ENCODE data around the gene CTSC.

The CTSC gene

GRCh38 chr11:88353835-88354496 lies 16.4 kb upstream of the CTSC start:
- TF ChIP-seq, protein P1, sequence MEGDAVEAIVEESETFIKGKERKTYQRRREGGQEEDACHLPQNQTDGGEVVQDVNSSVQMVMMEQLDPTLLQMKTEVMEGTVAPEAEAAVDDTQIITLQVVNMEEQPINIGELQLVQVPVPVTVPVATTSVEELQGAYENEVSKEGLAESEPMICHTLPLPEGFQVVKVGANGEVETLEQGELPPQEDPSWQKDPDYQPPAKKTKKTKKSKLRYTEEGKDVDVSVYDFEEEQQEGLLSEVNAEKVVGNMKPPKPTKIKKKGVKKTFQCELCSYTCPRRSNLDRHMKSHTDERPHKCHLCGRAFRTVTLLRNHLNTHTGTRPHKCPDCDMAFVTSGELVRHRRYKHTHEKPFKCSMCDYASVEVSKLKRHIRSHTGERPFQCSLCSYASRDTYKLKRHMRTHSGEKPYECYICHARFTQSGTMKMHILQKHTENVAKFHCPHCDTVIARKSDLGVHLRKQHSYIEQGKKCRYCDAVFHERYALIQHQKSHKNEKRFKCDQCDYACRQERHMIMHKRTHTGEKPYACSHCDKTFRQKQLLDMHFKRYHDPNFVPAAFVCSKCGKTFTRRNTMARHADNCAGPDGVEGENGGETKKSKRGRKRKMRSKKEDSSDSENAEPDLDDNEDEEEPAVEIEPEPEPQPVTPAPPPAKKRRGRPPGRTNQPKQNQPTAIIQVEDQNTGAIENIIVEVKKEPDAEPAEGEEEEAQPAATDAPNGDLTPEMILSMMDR (IDR thresholded peaks at IDR 0.05): no peak
- no peak for DNase-seq (ENCODE audit: low spot score)
- no peak overlapping the region for H3K27ac ChIP-seq
- no peak overlapping the region for H3K4me3 ChIP-seq

- TF ChIP-seq, protein P1 (IDR thresholded peaks at IDR 0.05): no peak
- Histone ChIP-seq H3K27ac (no peak overlapping the region), H3K4me3 (no peak overlapping the region)
- no peak for DNase-seq (ENCODE audit: low spot score)
These were observed 15.8 kb upstream of the CTSC start for GRCh38 chr11:88353386-88353785.

GRCh38 chr11:88352139-88352538 lies 14.6 kb upstream of the CTSC start:
- Histone ChIP-seq H3K4me3 (no peak overlapping the region), H3K27ac (no peak overlapping the region)
- DNase-seq (ENCODE audit: low spot score): no peak
- TF ChIP-seq, protein P1 (IDR thresholded peaks at IDR 0.05): no peak

- H3K27ac ChIP-seq: no peak overlapping the region
- TF ChIP-seq, protein P1 (IDR thresholded peaks at IDR 0.05): no peak
- DNase-seq (ENCODE audit: low spot score): no peak
- no peak overlapping the region for H3K4me3 ChIP-seq
These were observed 11.3 kb upstream of the CTSC start for GRCh38 chr11:88348870-88349269.

- no peak overlapping the region for H3K4me3 ChIP-seq
- TF ChIP-seq, protein P1 (IDR thresholded peaks at IDR 0.05): no peak
- no peak for DNase-seq (ENCODE audit: low spot score)
- H3K27ac ChIP-seq: no peak overlapping the region
These were observed 8.4 kb upstream of the CTSC start for GRCh38 chr11:88345949-88346348.

DNA sequence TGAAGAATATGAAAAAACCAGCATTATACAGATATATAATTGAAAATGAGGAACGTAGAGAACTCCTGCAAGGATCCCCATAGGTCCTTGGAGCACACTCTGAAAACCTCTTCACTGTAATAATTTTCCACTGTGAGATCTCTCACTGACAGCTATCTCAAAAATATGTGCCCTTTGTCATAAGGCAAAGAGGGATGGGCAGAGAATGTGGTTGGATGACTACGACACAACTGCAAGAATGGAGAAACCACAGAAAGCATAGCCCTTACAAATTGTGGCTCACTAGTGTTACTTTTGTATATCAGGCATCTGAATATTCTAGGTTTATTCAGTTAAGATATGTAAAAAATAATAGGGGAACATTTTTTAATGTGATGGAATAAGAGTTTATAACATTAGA lies 7.9 kb upstream of the CTSC start:
- no peak for DNase-seq (ENCODE audit: low spot score)
- TF ChIP-seq, protein P1 (IDR thresholded peaks at IDR 0.05): no peak
- Histone ChIP-seq H3K4me3 (no peak overlapping the region), H3K27ac (no peak overlapping the region)

GRCh38 chr11:88344869-88345268 lies 7.3 kb upstream of the CTSC start:
- no peak overlapping the region for H3K27ac ChIP-seq
- DNase-seq (ENCODE audit: low spot score): no peak
- H3K4me3 ChIP-seq: no peak overlapping the region
- TF ChIP-seq, protein P1 (IDR thresholded peaks at IDR 0.05): no peak

All from coronary artery (tissue), 2 donors.